ENCODE measurements around the gene SUCO. TPM values are rescaled to one million over a fixed set of nuclear protein-coding genes. Genes with fewer than 3 reads are reported as not detected.

Gene SUCO
- total RNA-seq, 1 donor from 2014 or later, result 30.2 TPM

- H3K4me3 ChIP-seq (ENCODE audit: low read depth, low read length), result no peak overlapping the region
- no peak for TF ChIP-seq CTCF (conservative IDR thresholded peaks at IDR 0.05; ENCODE audit: low read depth, low read length)
- DNase-seq (ENCODE audit: low read depth), result no peak
Measured at GRCh38 chr1:172540635-172541034, 7.7 kb downstream of the SUCO start.

DNA sequence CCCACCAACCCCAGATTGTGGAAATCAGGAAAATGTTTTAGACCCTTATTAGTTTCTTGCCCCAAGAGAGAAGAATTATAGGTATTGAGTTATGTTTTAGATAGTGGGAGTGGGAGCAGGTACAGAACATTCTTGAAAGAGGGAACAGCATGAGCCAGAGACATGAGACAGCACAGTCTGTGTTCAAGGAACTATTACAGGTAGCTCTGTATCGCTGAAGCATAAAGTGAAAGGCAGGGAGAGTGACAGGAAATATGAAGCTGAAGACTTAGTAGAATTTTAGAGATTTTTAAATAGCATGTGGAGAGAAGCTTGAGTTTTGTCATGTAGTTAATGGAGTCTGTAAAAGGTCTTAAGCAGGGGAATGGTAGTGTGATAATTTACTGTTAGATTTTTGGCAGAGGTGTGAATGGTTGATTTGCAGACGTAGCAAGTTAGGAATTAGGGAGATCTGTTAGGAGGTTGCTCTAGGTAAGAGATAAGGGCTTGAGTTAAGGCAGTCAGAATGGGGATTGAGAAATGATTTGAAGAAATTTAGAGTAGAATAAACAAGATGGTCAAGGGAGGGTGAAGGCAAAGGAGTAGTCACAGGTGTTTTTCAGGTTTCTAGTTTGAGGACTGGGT is 11.6 kb downstream of the SUCO start:
- TF ChIP-seq CTCF (conservative IDR thresholded peaks at IDR 0.05; ENCODE audit: low read depth, low read length), result no peak
- no peak for DNase-seq (ENCODE audit: low read depth)
- H3K4me3 ChIP-seq (ENCODE audit: low read depth, low read length), result no peak overlapping the region

GRCh38 chr1:172545396-172546004 is 12.6 kb downstream of the SUCO start:
- no peak for DNase-seq (ENCODE audit: low read depth)
- no peak overlapping the region for H3K4me3 ChIP-seq (ENCODE audit: low read depth, low read length)
- no peak for TF ChIP-seq CTCF (conservative IDR thresholded peaks at IDR 0.05; ENCODE audit: low read depth, low read length)

- DNase-seq (ENCODE audit: low read depth), result no peak
Measured at GRCh38 chr1:172547071-172547470, 14.1 kb downstream of the SUCO start.

GRCh38 chr1:172549621-172550280 is 16.8 kb downstream of the SUCO start:
- no peak for DNase-seq (ENCODE audit: low read depth)
- no peak for TF ChIP-seq CTCF (conservative IDR thresholded peaks at IDR 0.05; ENCODE audit: low read depth, low read length)
- no peak overlapping the region for H3K4me3 ChIP-seq (ENCODE audit: low read depth, low read length)

More at GRCh38 chr1:172547071-172547470, 14.1 kb downstream of the SUCO start:
- TF ChIP-seq CTCF (conservative IDR thresholded peaks at IDR 0.05; ENCODE audit: low read depth, low read length), result no peak
- H3K4me3 ChIP-seq (ENCODE audit: low read depth, low read length), result no peak overlapping the region

DNA sequence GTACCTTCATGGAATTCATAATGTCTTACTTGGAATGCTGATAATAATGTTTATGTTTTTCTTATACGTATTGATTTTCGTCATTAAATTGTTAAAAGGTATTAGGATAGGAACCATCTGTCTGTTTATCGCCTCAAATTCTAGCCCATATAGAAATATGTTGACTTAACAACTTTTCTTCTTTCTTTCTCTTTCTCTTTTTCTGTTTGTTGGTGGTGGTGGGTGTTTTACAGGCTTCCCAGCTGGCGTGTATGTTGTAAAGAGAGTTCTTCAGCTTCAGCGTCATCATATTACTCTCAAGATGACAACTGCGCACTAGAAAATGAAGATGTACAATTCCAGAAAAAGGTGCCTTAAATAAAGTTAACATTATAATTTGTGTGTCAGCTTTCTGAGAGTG is 18.3 kb downstream of the SUCO start:
- TF ChIP-seq CTCF (conservative IDR thresholded peaks at IDR 0.05; ENCODE audit: low read depth, low read length), result no peak
- no peak overlapping the region for H3K4me3 ChIP-seq (ENCODE audit: low read depth, low read length)
- DNase-seq (ENCODE audit: low read depth), result no peak

All from epithelial cell of proximal tubule (primary cell).